HG03571 (cell line): Measurements from ENCODE around the gene COL4A2.
"Not testable (repeated sequence)": the region's sequence is repeated elsewhere in the genome, so short reads cannot be mapped to it uniquely, and the experiment has no call there.

Source experiments
- ATAC-seq: cut with Tn5 transposase; IDR thresholded peaks from one replicate; pipeline ENCODE4 v1.9.1; 2021; ENCODE audit not compliant: unreplicated experiment

The COL4A2 gene

GRCh38 chr13:110523838-110524540 lies 216.9 kb downstream of the COL4A2 start:
- no peak for ATAC-seq

- ATAC-seq = no peak
Measured at GRCh38 chr13:110524541-110525257, 217.6 kb downstream of the COL4A2 start.

- ATAC-seq = peak; percentile 77
Measured at GRCh38 chr13:110525328-110526319, 218.5 kb downstream of the COL4A2 start.

- no peak for ATAC-seq
Measured at GRCh38 chr13:110528371-110528770, 221.3 kb downstream of the COL4A2 start.

- ATAC-seq = no peak
Measured at GRCh38 chr13:110528911-110529310, 221.8 kb downstream of the COL4A2 start.

GRCh38 chr13:110529522-110530311 lies 222.6 kb downstream of the COL4A2 start:
- ATAC-seq = no peak

- ATAC-seq = no peak
Measured at GRCh38 chr13:110531100-110531499, 224.0 kb downstream of the COL4A2 start.

- no peak for ATAC-seq
Measured at GRCh38 chr13:110531671-110532083, 224.6 kb downstream of the COL4A2 start.

- ATAC-seq = not testable (repeated sequence)
Measured at GRCh38 chr13:110532258-110532657, 225.2 kb downstream of the COL4A2 start.

GRCh38 chr13:110533771-110534670 lies 226.9 kb downstream of the COL4A2 start:
- no peak for ATAC-seq

GRCh38 chr13:110535526-110535925 lies 228.4 kb downstream of the COL4A2 start:
- no peak for ATAC-seq

GRCh38 chr13:110536006-110536693 lies 229.1 kb downstream of the COL4A2 start:
- no peak for ATAC-seq

- no peak for ATAC-seq
Measured at GRCh38 chr13:110538632-110539031, 231.5 kb downstream of the COL4A2 start.

- ATAC-seq = no peak
Measured at GRCh38 chr13:110539894-110540293, 232.8 kb downstream of the COL4A2 start.

- no peak for ATAC-seq
Measured at GRCh38 chr13:110540871-110541525, 233.9 kb downstream of the COL4A2 start.

GRCh38 chr13:110541526-110541920 lies 234.4 kb downstream of the COL4A2 start:
- ATAC-seq = no peak

- no peak for ATAC-seq
Measured at GRCh38 chr13:110542169-110542796, 235.2 kb downstream of the COL4A2 start.

- ATAC-seq = no peak
Measured at GRCh38 chr13:110546378-110546777, 239.3 kb downstream of the COL4A2 start.
